Choroid plexus epithelial cell (primary cell): Measurements from ENCODE around the gene NCOA3.

Experiments used
- DNase-seq: peaks from one replicate; pipeline ENCODE4 v3.0.0-alpha.2; 2010; ENCODE audit warnings: low read depth
- H3K4me3 ChIP-seq: 2 replicates; pipeline ENCODE4 v1.5.1; 2011; ENCODE audit warnings: low read depth, mild to moderate bottlenecking, control low read depth, low read length, moderate library complexity
- CTCF ChIP-seq: conservative IDR thresholded peaks from 2 replicates; pipeline ENCODE4 v1.5.1; 2011; ENCODE audit warnings: low read depth, mild to moderate bottlenecking, control low read depth, inconsistent platforms, low read length, moderate library complexity

NCOA3 gene

DNA sequence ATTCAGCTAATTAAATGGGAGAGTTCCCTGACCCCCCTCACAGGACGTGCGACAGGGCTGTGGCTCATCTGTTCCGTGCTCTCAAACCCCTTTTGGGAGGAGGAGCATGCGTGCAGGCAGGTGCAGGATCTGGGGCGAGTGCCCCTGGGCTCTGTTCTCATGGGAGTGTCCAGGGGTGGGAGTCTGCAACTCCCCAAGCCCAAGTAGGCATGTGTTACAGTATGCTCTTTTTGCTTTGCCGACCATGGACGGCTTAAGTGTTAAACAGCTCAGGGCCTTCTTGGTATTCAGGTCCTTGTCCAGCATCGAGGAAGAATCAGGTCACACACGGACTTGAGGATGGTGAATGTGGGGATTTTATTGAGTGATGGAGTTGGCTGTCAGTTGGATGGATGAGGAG is 101.6 kb downstream of the NCOA3 start:
- DNase-seq = no peak

GRCh38 chr20:47605673-47606413 is 104.2 kb downstream of the NCOA3 start:
- no peak overlapping the region for H3K4me3 ChIP-seq
- no peak for TF ChIP-seq CTCF
- DNase-seq = no peak

More for the DNA sequence above, 101.6 kb downstream of the NCOA3 start:
- TF ChIP-seq CTCF = no peak
- H3K4me3 ChIP-seq = no peak overlapping the region

DNA sequence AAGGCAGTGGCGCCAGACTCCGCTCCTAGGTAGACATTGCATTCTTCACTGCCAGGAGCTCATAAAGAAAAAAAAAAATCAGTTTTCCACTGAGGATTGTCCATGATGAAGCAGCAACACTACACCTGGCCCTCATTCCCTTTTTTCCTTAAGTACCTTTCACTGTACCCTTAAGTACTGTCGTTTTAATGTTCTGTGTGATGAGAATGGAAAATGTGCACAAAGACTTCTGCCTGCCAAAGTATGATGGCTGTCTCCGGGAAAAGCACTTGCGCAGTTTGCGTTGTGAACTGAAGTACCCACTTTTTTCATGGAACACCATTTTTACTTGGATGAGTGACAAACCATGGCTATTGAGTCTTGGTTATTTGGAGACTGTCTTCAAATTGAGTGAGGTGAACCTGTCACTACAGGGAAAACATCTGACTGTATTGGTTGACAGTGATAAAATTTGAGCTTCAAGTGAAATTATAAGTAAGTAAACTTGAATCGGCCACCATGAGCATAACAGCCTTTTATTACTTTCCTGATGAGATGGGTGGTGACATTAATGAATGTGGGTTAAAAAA is 104.8 kb downstream of the NCOA3 start:
- TF ChIP-seq CTCF = no peak
- DNase-seq = no peak
- H3K4me3 ChIP-seq = no peak overlapping the region

- DNase-seq = peak; percentile 60
- H3K4me3 ChIP-seq = no peak overlapping the region
- no peak for TF ChIP-seq CTCF
Measured at GRCh38 chr20:47606983-47607613, 105.4 kb downstream of the NCOA3 start.

GRCh38 chr20:47609001-47609400 is 107.3 kb downstream of the NCOA3 start:
- TF ChIP-seq CTCF = no peak
- H3K4me3 ChIP-seq = no peak overlapping the region
- no peak for DNase-seq

- H3K4me3 ChIP-seq = no peak overlapping the region
- DNase-seq = peak; percentile 94
- no peak for TF ChIP-seq CTCF
Measured at GRCh38 chr20:47610247-47610944, 108.7 kb downstream of the NCOA3 start.
